SK-MEL-5 (cell line): Measurements from ENCODE around the gene DYNLT2B. TPM values are rescaled to one million over a fixed set of nuclear protein-coding genes. Genes with fewer than 3 reads are reported as not detected.
"Not testable (repeated sequence)": the region's sequence is repeated elsewhere in the genome, so short reads cannot be mapped to it uniquely, and the experiment has no call there.

Source experiments
- DNase-seq: peaks from one replicate; pipeline ENCODE4 v3.0.0-alpha.2; 2016; ENCODE audit warnings: low read depth, low spot score
- in situ Hi-C: cut with HindIII; loops from 2 replicates; pipeline ENCODE4 v1.10.0; 2016; ENCODE audit warnings: low sequenced_read_pairs, high pct_unique_total_duplicates, low pct_unique_long_range_greater_than_20kb
- small RNA-seq, 2 experiments: library from RNA; depleted of rRNA; stranded (forward); fragments of <200 nt; gene quantifications; one replicate each; pipeline ENCODE3, GENCODE V24; 2014
- total RNA-seq: library from RNA; depleted of rRNA; stranded (reverse); fragments of >200 nt; shearing (Covaris generic); gene quantifications from 2 replicates; pipeline ENCODE4 v1.2.3, GENCODE V29; 2014; rRNA removed

The DYNLT2B gene
- total RNA-seq, 1 experiment from 2014 or later = 1.0 TPM

DNA sequence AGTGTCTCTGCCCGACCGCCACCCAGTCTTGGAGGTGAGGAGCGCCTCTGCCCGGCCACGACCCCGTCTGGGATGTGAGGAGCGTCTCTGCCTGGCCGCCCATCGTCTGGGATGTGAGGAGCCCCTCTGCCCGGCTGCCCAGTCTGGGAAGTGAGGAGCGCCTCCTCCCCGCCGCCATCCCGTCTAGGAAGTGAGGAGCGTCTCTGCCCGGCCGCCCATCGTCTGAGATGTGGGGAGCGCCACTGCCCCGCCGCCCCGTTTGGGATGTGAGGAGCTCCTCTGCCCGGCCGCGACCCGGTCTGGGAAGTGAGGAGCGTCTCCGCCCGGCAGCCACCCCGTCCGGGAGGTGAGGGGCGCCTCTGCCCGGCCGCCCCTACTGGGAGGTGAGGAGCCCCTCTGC, 73.9 kb downstream of the DYNLT2B start:
- DNase-seq, in situ Hi-C loops: not testable (repeated sequence)

DNA sequence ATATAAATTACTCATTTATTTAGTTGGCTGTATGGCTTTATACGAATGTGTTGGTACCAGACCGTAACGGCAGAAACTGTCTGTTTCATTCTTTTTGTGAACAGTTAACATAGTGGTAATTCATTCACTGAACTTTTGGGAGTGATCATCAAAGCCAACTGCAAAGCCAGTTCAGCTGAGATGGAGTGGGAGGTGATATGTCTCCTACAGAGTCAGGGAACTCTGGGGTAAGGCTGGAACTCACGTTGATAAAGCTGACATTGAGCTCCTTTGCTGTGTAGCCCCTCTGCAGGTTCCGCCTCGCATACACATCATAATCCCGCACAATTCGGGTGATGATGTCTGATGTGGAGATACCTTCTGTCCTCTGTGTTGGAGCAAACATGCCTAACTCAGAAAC, 76.3 kb downstream of the DYNLT2B start:
- in situ Hi-C loops = no loop called here

More for the DNA sequence above, 76.3 kb downstream of the DYNLT2B start:
- DNase-seq = no peak

Small RNAs within 50 kb of the gene (small RNA-seq; reads per million reads assigned to genes)
- gene AC069257.2 (0 reads per million in 2 experiments), gene RNU6-910P (0 reads per million in 2 experiments)

Other genes with a start within 250 kb of the DYNLT2B start
- gene TFRC, start 236.2 kb downstream of the DYNLT2B start, total RNA-seq = 320 and 331 TPM in 2 replicates
- 1.1 TPM in 1 of 2 replicates, not detected in the other for gene ZDHHC19, start 106.8 kb downstream of the DYNLT2B start, total RNA-seq
- not detected in 2 replicates for gene SLC51A, start 101.7 kb downstream of the DYNLT2B start, total RNA-seq
- 34.2 and 34.4 TPM in 2 replicates for gene PCYT1A, start 30.5 kb downstream of the DYNLT2B start, total RNA-seq
- gene TM4SF19, start 20.1 kb upstream of the DYNLT2B start, total RNA-seq = 0.80 and 4.0 TPM in 2 replicates
- gene UBXN7, start 114.2 kb upstream of the DYNLT2B start, total RNA-seq = 10.0 and 13.3 TPM in 2 replicates
- gene RNF168, start 185.5 kb upstream of the DYNLT2B start, total RNA-seq = 7.1 and 7.7 TPM in 2 replicates
- not detected in 2 replicates for gene SMCO1, start 197.1 kb upstream of the DYNLT2B start, total RNA-seq